Measurements from ENCODE around the gene C1orf167.

Gene C1orf167

GRCh38 chr1:11835441-11836225, 73.6 kb downstream of the C1orf167 start:
- no peak for DNase-seq (ENCODE audit: low read depth)

GRCh38 chr1:11836955-11837766, 75.2 kb downstream of the C1orf167 start:
- no peak for DNase-seq (ENCODE audit: low read depth)

DNA sequence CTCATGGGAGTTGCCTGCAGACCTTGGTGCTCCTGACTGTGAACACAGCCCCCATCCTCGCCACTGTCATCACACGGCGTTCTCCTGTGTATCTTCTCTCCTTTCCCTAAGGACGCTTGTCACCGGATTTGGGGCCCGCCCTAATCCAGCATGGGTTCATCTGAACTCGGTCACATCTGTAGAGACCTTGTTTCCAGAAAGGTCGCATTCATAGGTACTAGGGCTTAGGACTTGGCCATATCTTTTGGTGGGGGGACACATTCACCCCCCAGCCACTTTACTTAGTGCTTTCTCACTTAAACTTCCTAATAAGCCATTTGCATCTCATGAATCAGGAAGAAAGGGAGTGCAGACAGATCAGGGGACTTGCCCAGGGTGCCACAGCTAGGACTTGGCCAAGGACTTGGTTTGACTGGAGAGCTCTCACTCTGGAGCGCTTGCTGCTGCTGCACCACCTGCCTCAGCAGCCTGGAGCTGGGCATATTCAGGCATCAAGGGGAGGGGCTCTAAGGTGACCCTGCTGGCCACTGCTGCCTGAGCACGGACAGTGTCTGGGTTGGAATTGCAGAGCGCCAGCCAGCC, 75.9 kb downstream of the C1orf167 start:
- DNase-seq (ENCODE audit: low read depth): no peak

DNA sequence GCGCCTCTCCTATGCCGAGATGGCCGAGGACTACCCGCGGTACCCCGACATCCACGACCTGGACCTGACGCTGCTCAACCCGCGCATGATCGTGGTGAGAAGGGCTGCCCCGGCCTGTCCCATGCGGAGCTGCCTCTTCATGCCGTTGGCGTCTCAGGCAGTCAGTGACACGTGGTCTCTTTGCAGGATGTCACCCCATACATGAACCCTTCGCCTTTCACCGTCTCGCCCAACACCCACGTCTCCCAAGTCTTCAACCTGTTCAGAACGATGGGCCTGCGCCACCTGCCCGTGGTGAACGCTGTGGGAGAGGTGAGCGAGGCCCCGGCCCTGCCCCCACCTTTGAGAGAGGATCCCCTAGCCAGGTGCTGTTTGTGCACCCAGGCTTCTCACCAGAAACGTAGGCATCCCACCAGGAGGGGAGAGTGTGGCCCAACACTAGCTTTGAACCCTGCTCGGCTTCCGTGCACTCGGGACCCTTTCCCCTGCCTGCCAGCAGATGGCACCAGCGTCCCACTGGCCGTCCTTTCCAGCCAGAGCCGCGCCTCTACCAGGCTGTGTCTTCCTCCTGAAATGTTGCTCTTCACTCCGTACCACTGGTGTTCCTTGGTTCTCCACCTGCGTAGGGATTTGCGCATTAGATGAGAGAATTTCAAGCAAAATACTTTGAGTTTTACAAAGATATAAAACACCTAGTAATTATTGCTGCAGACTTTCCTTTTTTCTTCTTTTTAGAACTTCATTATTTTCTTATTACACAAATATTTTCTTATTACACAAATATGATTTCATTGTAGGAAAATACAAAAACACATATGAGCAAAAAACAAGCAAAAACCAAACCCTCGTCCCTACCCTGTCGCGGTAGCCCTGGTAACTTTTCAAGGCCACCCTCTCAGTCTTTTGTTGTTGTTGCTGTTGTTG, 76.6 kb downstream of the C1orf167 start:
- DNase-seq (ENCODE audit: low read depth): peak; percentile 65

Measured in activated T-cell treated with anti-CD3 and anti-CD28 coated beads for 1 hour (primary cell).